Measurements from ENCODE around the gene RNF7.

DNA sequence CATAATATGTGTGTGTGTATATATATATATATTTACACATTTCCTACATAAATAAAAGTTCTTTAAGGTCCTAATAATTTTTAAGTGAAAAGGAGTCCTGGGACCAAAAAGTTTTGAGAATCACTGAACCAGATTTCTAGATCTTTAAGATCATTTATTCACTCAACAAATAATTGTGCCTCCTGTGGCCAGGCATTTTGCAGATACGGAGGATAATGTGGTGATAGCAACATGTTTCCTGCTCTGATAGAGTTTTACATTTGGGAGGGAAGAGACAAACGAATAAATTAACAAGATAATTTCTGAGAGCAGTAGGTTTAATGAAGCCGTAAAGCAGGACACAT, 448 bp upstream of the RNF7 start:
- TF ChIP-seq EZH2phosphoT487 (IDR thresholded peaks at IDR 0.05; ENCODE audit: insufficient read depth, low read depth) (no peak), EZH2 (IDR thresholded peaks at IDR 0.05; ENCODE audit: insufficient read depth, poor library complexity, severe bottlenecking) (no peak)
